IMR-90 (cell line): ENCODE data around the gene MYOCD.

Experiments used
- SMC3 ChIP-seq: fragments of 150-350 bp; IDR thresholded peaks from 2 replicates; pipeline ENCODE4 v1.6.1; 2016; ENCODE audit warnings: low read depth, mild to moderate bottlenecking, antibody characterized with exemption, low read length, moderate library complexity
- TF ChIP-seq, protein P1 (sequence below): conservative IDR thresholded peaks from 2 replicates; pipeline ENCODE4 v1.5.1; 2012; ENCODE audit warnings: mild to moderate bottlenecking, low read depth, low read length, improper control_type of control experiment

DNA sequence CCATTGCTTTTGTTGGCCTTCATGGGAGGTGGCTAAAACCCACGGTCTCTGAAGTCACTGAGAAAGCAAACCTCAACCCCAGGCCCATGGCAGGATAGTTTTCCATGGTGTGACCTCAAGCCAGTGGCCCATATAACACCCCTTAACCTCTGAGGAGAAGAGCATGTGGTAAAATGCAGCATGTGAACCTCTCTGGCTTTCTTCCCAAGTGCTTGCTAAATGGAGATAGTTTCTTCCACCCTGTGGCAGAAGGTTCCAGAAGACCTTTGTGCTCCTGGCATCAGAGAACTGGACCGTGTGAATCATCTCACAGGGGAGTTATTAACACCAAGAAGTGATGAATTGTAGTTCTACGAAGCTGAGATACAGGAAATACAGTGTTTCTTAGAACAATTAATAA is 47.3 kb downstream of the MYOCD start:
- TF ChIP-seq, protein P1, sequence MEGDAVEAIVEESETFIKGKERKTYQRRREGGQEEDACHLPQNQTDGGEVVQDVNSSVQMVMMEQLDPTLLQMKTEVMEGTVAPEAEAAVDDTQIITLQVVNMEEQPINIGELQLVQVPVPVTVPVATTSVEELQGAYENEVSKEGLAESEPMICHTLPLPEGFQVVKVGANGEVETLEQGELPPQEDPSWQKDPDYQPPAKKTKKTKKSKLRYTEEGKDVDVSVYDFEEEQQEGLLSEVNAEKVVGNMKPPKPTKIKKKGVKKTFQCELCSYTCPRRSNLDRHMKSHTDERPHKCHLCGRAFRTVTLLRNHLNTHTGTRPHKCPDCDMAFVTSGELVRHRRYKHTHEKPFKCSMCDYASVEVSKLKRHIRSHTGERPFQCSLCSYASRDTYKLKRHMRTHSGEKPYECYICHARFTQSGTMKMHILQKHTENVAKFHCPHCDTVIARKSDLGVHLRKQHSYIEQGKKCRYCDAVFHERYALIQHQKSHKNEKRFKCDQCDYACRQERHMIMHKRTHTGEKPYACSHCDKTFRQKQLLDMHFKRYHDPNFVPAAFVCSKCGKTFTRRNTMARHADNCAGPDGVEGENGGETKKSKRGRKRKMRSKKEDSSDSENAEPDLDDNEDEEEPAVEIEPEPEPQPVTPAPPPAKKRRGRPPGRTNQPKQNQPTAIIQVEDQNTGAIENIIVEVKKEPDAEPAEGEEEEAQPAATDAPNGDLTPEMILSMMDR, result no peak
- TF ChIP-seq SMC3, result no peak
